Measurements from ENCODE around the gene NFU1.

GRCh38 chr2:69389271-69389670, 48.0 kb downstream of the NFU1 start:
- TF ChIP-seq, protein P1, sequence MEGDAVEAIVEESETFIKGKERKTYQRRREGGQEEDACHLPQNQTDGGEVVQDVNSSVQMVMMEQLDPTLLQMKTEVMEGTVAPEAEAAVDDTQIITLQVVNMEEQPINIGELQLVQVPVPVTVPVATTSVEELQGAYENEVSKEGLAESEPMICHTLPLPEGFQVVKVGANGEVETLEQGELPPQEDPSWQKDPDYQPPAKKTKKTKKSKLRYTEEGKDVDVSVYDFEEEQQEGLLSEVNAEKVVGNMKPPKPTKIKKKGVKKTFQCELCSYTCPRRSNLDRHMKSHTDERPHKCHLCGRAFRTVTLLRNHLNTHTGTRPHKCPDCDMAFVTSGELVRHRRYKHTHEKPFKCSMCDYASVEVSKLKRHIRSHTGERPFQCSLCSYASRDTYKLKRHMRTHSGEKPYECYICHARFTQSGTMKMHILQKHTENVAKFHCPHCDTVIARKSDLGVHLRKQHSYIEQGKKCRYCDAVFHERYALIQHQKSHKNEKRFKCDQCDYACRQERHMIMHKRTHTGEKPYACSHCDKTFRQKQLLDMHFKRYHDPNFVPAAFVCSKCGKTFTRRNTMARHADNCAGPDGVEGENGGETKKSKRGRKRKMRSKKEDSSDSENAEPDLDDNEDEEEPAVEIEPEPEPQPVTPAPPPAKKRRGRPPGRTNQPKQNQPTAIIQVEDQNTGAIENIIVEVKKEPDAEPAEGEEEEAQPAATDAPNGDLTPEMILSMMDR (conservative IDR thresholded peaks at IDR 0.05 in 1 of 2, IDR thresholded peaks at IDR 0.05 in 1 of 2; ENCODE audit: low read depth in 1 of 2, low read length in 2 of 2): no peak
- no peak for TF ChIP-seq EZH2 (IDR thresholded peaks at IDR 0.05; ENCODE audit: low read length, missing control alignments)
